IPS DF 4.7 (cell line): ENCODE results near the gene AKR1C1.
"Not testable (repeated sequence)": the region's sequence is repeated elsewhere in the genome, so short reads cannot be mapped to it uniquely, and the experiment has no call there.

ENCODE experiments used
- DNase-seq: peaks from one replicate; pipeline ENCODE4 v3.0.0-alpha.2; 2013; ENCODE audit warnings: low spot score; ENCODE audit errors: extremely low read depth

The AKR1C1 gene

DNA sequence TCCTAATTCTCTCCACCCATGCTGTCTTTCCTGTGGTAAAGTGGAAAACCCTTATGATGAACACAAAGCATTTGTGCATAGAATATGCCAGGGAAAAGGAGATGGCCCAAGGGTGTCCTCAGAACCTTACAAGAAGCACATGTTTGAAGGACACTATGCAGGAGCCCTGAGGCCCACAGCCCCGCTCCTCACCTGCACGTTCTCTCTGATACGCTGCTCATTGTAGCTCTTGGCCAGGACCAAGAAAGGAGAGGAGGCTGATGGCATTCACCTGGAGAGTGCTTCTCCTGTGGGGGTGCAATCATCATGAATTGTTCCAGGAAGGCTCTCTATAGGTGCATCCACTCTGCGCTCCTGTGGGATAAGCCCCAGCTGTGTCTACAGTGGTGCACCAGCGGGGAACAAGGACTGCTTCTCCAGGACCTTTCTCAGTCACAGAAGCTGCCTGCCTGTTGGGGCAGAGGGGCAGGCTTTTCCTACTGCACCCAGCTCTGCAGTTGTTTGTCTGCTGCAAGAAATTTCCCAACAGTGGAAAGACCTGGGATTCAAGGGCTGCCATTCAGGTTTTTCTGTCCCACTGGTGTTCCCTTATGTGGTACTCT, 20.5 kb downstream of the AKR1C1 start:
- no peak for DNase-seq

DNA sequence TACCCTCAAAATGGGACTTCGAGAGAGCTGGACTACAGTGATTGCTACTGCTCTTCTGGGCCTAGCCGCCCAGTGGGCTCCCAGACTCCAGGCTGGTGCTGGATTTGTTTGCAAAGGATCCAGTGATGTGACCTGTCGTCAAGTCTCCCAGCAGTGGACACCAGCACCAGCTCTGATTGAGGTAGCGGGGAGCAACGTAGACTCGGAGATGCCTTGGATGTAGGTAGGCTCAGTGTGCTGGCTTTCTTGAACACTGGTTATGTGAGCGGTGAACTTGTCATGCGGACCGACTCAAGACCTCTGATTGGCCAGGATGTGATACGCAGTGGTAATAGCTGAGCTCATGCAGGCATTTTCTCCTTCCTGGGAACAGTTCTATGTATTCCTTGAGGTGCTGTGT, 21.0 kb downstream of the AKR1C1 start:
- DNase-seq = no peak

DNA sequence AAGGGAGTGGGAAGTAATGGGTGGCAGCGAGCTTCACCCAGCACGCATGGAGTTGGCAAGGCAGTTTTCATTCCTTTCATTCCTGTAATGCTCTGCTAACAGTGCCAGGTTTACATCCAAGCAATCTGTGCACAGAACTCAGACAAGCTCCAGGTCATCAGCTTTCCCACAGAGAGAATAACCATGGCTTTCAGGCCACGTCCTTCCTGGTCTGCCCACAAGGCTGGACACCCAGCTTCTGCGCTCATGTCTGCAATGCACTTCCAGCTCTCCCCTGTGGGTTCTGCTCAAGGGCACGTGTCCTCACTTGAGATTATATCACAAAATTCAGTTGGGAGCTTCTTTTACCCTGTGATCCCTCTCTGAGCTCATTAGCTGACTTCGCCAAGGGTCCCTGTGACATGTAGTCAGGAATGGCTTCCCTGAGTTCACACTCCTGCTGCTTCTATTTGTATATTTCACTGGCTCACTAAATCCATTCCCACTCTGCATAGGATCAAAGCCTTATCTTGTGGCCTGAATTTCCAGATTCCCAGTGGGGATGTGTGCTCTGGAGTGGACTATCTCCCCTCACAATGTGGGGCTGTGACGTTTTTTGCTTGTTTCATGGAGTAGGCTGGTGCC, 21.9 kb downstream of the AKR1C1 start:
- no peak for DNase-seq

DNA sequence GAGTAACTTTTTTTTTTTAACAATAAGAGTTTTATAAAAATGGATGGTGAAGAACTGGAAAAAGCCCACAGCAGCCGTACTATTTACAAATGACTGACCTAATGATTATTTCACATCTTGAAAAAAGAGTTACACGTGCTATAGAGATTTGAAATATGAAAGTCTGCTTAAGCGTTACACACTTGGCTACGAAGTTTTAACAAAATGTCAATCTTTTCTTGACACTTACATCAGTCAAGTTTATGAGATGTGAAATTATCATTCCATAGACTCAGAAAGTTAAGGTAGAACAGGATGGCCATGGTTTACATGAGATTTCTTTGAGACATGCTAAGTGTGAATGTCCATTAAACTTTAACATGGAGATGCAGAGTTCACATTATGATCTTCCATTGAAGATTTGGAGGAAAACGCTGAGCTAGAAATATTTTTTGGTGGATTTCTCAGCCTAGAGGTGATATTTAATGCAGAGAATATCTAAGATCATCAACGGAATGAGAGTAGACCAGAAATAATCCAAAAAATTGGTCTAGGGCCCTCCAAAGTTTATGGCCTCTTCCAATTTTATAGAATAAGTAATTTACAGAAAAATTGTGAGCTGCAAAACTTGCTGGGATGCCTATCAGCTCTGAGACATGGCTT, 24.9 kb downstream of the AKR1C1 start:
- not testable (repeated sequence) for DNase-seq

DNA sequence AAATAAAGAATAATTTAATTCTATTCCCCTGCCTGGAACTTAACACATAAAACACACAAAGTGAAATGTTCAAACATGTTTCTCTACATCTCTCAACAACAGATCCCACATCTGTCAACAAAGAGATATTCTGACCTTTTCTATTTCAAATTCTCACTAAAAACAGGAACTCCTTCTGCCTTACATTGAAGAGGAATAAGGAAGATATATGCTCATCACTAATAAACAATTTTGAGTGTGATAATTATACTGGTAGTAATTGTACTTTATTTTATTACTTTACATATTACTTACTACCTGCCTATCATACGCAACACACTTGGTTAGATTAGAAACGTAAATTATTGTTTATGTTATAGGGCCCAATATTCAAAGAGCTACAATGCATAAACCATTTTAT, 27.0 kb downstream of the AKR1C1 start:
- DNase-seq = no peak

DNA sequence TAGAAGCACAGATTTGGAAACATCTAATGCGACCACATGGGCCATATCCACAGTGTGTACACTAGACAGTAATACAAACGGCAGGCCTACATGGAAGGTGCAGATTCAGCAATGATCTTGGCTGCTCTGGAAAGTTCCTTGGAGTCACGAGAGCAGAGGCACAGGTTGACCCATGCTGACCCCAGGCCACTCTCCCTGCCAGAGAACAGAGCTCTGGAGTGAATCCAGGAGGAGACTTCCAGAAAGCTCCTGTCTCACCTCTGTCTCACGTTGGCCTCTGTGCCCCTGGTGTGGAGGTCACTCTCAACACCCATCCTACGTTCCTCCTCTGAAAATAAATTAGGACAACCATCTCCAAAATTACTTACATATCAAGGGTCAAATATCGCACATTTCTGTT, 28.2 kb downstream of the AKR1C1 start:
- DNase-seq = not testable (repeated sequence)

DNA sequence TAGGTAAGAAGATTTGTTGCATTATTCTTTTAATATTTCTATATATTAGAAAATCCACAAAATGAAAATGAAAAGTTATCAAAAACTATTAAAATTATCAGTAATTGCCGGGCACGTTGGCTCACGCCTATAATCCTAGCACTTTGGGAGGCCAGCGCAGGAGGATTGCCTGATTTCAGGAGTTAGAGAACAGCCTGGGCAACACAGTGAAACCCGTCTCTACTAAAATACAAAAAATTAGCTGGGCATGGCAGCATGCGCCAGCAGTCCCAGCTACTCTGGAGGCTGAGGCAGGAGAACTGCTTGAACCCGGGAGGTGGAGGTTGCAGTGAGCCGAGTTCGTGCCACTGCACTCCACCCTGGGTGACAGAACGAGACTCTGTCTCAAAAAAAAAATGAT, 29.3 kb downstream of the AKR1C1 start:
- DNase-seq = not testable (repeated sequence)

DNA sequence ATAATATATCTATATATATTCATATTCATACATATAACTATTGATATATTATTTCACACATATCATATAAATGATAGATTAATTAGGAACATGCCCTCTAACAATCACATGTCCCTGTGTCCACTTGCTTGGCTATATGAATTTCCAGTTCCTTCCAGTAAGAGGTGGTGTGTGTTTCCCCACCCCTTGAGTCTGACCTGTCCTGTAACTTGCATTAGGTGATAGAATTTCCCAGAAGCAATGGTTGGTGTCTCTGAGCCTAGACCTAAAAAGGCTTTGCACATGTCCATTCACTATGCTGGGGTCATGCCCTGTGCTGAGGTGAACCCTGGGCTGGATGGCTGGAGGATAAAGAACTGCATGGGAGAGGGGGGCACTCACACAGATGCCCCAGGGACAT, 31.0 kb downstream of the AKR1C1 start:
- not testable (repeated sequence) for DNase-seq

DNA sequence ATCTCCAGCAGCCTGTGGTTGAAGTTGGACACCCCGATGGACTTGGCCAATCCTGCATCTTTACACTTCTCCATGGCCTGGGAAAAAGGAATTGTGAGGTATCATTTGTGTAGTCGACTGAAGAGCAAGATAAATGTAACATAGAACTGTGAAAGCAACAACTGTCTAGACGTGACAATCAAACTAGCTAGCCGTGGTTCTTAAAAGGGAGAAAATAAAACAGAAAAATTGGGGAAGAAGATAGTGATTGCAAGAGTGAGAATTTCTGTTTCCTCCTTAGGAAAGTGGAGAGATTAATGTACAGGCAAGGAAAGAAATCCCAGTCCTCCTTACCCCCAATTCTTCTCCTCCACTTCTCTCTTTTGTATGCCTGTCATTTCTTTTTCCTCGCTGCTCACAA, 35.5 kb downstream of the AKR1C1 start:
- DNase-seq = no peak

DNA sequence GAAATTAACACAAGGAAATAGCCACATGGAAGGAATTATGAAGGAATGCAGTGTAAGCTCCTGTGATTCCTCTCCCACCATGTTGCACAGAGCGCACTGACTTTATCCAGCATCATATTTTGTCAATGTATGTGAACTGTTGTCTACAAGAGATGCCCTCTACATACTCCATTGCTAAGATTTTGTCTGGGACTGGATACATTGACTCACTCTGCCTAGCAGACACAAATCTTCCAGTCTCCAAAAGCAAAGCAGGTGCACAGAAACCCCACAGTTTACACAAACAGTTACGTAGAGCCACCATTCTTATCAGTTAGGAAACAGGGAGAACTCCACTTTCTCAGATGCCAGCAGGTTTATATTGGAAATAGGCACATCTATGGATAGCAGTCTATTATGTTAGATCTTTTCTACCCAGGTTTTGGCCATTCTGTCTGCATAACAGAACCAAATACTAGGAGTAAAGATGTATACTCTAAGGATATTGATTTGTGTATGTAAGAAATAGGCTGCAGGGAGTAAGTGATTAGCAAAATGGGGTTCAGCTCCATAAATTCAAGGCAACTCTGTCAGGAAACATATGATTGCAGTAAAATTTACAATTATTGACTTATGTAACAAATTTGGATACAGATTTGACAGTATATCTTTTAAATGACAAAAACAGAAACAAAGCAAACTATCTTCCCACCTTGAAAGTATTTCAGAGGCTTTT, 39.0 kb downstream of the AKR1C1 start:
- no peak for DNase-seq

DNA sequence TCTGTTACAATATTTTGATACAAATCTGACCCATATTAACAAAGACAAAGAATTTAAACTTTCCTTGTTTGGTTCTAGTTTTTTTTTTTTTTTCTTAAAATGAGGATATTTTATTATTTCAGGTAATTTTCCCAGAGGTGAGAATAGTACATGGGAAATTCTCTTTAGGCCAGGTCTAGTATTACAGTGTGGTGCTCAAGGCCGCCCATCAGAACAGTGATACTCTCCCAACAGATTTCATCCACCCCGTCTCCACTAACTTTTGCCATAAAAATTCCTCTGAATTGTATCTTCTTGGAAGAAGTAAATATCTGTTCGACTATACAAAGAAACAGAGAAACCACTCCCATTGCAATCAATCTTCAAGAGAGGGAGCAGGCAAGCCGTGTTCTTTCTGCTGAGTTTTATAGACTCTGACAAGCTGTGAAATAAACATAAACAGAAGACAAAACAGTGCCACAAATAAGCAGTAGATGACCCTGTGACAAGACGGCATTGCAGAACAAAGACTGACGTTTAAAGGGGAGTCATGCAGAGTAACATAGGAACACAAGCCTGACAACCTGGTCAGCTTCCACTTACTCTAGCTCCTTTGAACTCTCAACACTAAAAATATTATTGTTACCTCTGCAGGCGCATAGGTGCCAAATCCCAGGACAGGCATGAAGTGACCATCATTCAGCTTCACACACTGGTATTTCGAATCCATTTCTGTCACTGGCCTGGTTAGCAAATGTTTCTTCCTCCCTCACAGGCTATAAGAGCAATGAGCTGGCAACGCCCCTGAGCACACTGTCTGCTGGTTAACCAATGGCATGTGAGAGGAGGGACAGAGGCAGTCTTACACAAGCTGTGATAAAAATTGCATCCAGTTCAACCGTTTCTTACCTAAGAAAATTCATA, 40.2 kb downstream of the AKR1C1 start, which contains the start of gene AKR1C2:
Gene AKR1C2 (minus strand): TSS at position 731 of the 903 bp plus-strand sequence. CDS start 22 bp downstream, at position 709.
- not testable (repeated sequence) for DNase-seq

DNA sequence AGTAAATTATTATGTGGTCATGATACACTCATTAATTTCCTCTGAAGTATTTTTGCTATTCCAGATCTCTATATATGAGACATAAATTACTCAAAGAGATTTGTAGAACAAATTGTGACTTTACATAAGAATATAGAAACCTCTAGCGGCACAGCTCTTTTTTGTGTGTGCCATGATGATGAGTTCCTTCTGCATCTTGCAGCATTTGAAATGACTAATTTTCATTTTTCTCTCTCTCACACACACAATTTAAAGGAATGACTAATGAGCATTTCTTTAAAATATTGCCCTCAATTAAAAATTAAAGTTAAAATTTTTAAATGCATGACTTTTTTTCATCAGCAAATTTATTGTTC, 40.8 kb downstream of the AKR1C1 start:
- not testable (repeated sequence) for DNase-seq

DNA sequence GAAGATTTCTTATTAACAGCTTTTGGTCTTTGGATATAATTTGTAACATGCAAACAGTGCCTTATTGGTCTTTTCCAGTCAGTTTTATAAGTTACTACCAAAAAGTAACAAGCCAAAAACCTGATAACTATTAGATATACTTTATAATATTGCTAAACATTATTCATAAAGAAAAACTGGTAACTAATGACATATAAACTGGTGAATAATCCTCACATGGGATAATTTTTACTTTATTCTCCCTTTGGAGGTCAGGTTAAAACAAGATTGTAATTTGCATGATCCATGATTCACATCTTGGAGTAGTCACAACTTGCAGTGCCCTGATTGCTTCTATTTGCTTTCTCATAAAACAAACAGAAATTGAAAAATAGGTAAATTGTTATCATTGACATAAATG, 41.3 kb downstream of the AKR1C1 start:
- DNase-seq = not testable (repeated sequence)

DNA sequence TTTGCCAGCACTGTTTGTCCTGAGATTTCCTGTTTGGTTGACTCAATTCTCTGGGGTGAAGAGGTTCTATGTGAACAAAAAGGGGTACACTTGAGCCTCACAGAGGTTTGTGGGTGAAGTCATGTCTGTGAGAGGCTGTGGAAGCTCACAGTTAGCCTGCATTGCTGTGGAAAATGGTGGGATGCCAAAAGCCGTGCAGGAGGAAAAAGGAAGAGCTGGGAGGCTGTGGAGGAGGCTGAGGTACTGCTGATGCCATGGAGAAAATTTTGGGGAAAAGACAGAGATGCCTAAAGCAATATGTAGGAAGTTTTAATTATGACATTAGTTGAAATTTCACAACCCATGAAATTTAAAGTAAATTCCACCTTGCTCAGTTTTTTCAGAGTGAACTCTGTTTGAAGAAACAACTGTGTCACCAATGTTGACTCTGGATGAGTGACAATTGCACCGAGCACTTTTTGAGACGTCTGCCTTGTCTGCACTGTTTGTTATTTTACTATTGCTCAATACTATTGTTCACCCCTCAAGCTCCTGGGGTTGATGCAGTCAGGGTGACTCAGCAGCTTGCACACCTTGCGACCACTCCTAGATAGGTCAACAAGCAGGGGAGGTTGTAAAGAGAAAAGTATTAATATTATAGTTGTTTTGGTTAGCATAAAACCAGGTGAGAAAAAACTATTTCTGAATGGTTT, 45.8 kb downstream of the AKR1C1 start:
- DNase-seq = not testable (repeated sequence)

DNA sequence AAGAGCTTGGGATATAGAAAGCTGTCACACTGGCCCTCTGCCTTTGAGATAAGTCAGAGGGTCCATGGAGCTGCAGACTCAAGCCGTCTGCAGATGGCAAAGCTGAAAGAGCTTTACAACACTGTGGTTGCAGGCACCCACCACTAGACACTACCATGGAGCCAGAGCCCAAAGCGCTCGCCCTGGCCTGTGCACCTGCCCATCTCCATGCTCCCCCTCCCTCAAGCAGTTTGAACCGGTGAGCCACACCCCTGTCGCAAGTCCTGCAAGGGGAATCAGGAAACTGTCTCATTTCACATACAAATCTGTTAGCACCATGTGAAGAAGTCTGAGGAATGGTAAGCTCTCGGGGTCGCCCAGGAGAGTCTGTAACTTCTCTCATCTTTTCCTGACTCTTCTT, 46.8 kb downstream of the AKR1C1 start:
- not testable (repeated sequence) for DNase-seq

DNA sequence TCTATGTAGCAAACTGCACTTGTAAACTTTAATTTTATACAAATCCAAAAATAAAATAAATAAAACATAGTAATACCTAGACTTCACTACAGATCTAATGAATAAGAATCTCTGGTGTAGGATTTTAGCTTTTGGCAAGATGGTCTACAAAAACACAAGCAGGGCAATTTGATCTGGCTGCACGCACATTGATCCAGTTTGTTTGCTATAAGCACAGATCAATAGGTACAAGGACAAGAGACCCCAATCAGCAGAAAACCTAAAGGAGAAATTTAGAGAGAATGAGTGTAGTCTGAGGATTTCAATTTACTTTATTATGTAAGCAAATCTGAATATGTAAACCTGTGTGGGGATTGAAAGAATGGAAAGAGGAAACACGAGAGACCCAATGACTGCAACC, 48.2 kb downstream of the AKR1C1 start:
- not testable (repeated sequence) for DNase-seq

DNA sequence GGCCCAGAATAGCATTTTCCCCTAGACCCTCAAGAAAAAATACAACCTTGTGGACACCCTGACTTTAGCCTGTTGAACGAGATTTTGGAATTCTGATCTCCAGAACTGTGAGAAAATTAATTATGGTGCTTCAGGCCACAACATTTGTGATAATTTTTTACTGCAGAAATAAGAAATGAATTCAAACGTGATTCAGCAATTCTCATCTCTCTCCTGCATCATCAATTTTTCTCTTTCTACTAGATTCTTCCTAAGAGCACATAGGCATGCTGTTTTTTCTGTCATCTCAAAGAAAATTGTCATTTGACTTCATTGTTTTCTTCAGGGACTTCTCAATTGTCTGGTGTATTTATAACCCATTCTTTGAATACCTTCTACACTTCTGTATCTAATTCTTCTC, 49.4 kb downstream of the AKR1C1 start:
- DNase-seq = no peak

DNA sequence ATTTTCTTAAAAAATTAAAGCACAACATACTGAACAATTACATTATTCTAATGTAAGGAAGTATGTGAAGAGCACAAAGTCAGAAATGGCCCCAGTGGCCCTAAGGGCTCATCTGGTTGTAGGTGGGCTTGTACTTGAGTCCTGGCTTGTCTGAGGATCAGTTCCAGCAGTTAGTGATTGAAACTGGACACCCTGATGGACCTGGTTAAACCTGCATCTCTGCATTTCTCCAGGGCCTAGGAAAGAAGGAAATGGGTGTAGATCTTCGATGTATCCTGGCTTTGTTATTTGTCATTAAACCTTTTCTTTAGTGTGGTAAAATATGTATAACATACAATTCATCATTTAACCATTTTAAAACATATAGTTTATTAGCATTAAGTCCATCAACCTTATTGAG, 50.2 kb downstream of the AKR1C1 start:
- no peak for DNase-seq

DNA sequence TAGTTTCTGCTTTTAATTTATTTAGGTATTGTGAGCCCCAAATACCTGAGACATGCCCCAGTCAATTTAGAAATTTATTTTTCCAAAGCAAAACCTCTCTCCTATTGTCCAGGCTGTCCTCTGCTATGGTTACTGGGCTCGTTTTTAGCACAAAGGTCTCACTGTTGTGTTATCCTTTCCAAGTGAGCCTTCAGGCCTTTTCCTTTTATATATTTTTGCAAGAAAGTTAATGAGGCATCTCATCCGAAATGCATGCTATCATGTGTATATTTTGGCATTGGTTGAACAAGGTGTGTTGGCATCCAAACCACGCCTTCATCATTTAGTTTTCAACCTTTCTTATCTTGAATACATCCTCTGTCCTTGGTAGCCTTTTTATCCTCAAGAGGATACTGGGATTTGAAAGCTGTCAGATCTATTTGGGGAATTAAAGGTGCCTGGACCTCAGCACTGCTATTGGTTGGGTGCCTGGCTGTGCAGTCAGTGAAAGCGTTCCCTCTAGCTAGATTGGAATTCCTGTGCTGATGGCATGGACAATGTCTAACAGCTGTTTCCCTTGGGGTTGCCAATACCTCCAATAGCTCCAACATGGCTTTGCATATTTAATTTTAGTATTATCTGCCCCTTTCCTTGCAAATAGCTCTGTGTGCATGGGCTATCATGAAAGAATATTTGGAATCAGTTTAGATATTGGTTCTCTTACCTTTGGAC, 51.1 kb downstream of the AKR1C1 start:
- DNase-seq = not testable (repeated sequence)

DNA sequence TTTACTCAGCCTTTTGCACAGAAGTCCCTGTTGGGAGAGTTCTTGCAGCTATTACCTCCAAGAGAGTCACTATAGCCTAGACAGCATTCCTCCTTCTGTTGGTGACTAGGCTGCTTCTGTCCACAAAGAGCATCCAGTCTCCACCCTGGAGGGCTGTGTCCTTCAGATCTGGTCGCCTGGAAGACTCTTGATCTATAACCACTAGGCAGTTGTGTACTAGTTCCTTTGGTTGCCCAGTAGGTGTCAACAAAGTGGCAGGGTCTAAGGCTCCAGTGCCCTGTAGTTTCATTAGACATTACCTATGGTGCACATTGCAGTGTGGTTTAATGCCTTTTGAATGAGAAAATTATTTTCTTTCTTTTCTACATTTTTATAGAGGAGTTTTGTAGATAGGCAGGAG, 51.7 kb downstream of the AKR1C1 start:
- DNase-seq = no peak
